Coronary artery (tissue), 2 donors: ENCODE measurements around the gene IL3RA.

Experiments
- DNase-seq: peaks from one replicate; pipeline ENCODE4 v3.0.0-alpha.2; 2017; ENCODE audit warnings: low spot score
- H3K27ac ChIP-seq, 2 donors: fragments of 200-600 bp; sonication (generic); one replicate each; pipeline ENCODE4 v1.5.1; 2016 to 2019
- H3K4me3 ChIP-seq: fragments of 200-600 bp; sonication (generic); 2 replicates; pipeline ENCODE4 v1.5.1; 2016; ENCODE audit warnings: mild to moderate bottlenecking, moderate library complexity
- CTCF ChIP-seq: fragments of 200-600 bp; sonication (generic); IDR thresholded peaks from one replicate; pipeline ENCODE4 v1.5.1; 2019; ENCODE audit warnings: antibody characterized with exemption

Gene IL3RA

GRCh38 chrX:1397001-1397400, 60.4 kb downstream of the IL3RA start:
- Histone ChIP-seq H3K4me3 (no peak overlapping the region), H3K27ac (no peak overlapping the region)
- DNase-seq = no peak
- TF ChIP-seq CTCF = no peak

GRCh38 chrX:1397441-1398270, 61.1 kb downstream of the IL3RA start:
- H3K4me3 ChIP-seq = no peak overlapping the region
- DNase-seq = no peak
- no peak for TF ChIP-seq CTCF
- H3K27ac ChIP-seq = no peak overlapping the region

- DNase-seq = no peak
- no peak for TF ChIP-seq CTCF
- H3K4me3 ChIP-seq = no peak overlapping the region
- H3K27ac ChIP-seq = no peak overlapping the region
Observed at GRCh38 chrX:1398431-1399340, 62.1 kb downstream of the IL3RA start.

GRCh38 chrX:1400049-1400448, 63.5 kb downstream of the IL3RA start:
- H3K4me3 ChIP-seq = no peak overlapping the region
- no peak overlapping the region for H3K27ac ChIP-seq
- DNase-seq = no peak
- TF ChIP-seq CTCF = no peak

- TF ChIP-seq CTCF = no peak
- Histone ChIP-seq H3K27ac (no peak overlapping the region), H3K4me3 (no peak overlapping the region)
- DNase-seq = no peak
Observed at GRCh38 chrX:1400742-1401471, 64.3 kb downstream of the IL3RA start.

- H3K4me3 ChIP-seq = no peak overlapping the region
- no peak for TF ChIP-seq CTCF
- no peak overlapping the region for H3K27ac ChIP-seq
- no peak for DNase-seq
Observed at GRCh38 chrX:1401611-1402430, 65.2 kb downstream of the IL3RA start.
